WTC11 (cell line): ENCODE measurements around the gene ATAD3C. TPM values are rescaled to one million over a fixed set of nuclear protein-coding genes. Genes with fewer than 3 reads are reported as not detected.

Experiments
- ATAC-seq: fragments of 200-7000 bp; cut with Tn5 transposase; 2 replicates; pipeline ENCODE4 v1.10.0; 2021; ENCODE audit warnings: mild to moderate bottlenecking, moderate library complexity
- CTCF ChIA-PET: fragments of 300-600 bp; sonication (Branson Sonifier 250); formaldehyde crosslinking; loops from one replicate; lab custom pipeline; 2021; ENCODE audit warnings: antibody characterized with exemption; lab: Charles Lee
- POLR2A ChIA-PET: fragments of 350-600 bp; sonication (Branson Sonifier 250); formaldehyde crosslinking; loops from one replicate; lab custom pipeline; 2021; ENCODE audit warnings: antibody characterized with exemption; lab: Charles Lee
- DNase-seq: peaks from one replicate; pipeline ENCODE4 v3.0.0; 2021; ENCODE audit warnings: low spot score
- H3K27ac Mint-ChIP-seq: 2 replicates; pipeline ENCODE4 v1.8.0; 2021; ENCODE audit warnings: mixed read lengths
- H3K27me3 Mint-ChIP-seq: 2 replicates; pipeline ENCODE4 v1.8.0; 2021; ENCODE audit warnings: low read depth, mild to moderate bottlenecking, moderate library complexity, mixed read lengths
- H3K36me3 Mint-ChIP-seq: 2 replicates; pipeline ENCODE4 v1.8.0; 2021; ENCODE audit warnings: mixed read lengths
- H3K4me1 Mint-ChIP-seq: 2 replicates; pipeline ENCODE4 v1.8.0; 2022; ENCODE audit warnings: mixed read lengths
- H3K4me3 Mint-ChIP-seq: 2 replicates; pipeline ENCODE4 v1.8.0; 2021; ENCODE audit warnings: mild to moderate bottlenecking, moderate library complexity, mixed read lengths
- H3K9me3 Mint-ChIP-seq: 2 replicates; pipeline ENCODE4 v1.8.0; 2021; ENCODE audit warnings: mixed read lengths
- CBFB ChIP-seq: sonication (generic); formaldehyde crosslinking; IDR thresholded peaks from 2 replicates; pipeline ENCODE4 v1.8.1; 2022; ENCODE audit warnings: mild to moderate bottlenecking, low read depth, missing genetic modification reagents
- ESRRA ChIP-seq: sonication (generic); formaldehyde crosslinking; IDR thresholded peaks from 2 replicates; pipeline ENCODE4 v1.8.1; 2022; ENCODE audit warnings: mild to moderate bottlenecking, missing genetic modification reagents, borderline replicate concordance
- FOXP1 ChIP-seq: sonication (generic); formaldehyde crosslinking; IDR thresholded peaks from 2 replicates; pipeline ENCODE4 v1.8.0; 2022; ENCODE audit warnings: missing genetic modification reagents, mild to moderate bottlenecking, moderate library complexity, borderline replicate concordance
- NR1H2 ChIP-seq: sonication (generic); formaldehyde crosslinking; IDR thresholded peaks from 2 replicates; pipeline ENCODE4 v1.9.0; 2021; ENCODE audit warnings: mild to moderate bottlenecking, moderate library complexity, missing genetic modification reagents
- RELA ChIP-seq: sonication (generic); formaldehyde crosslinking; IDR thresholded peaks from 2 replicates; pipeline ENCODE4 v1.8.1; 2022; ENCODE audit warnings: missing genetic modification reagents, mild to moderate bottlenecking, borderline replicate concordance
- SOX15 ChIP-seq: fragments of 250-450 bp; sonication (Bioruptor Pico); IDR thresholded peaks from 2 replicates; pipeline ENCODE4 v1.9.0; 2021; ENCODE audit warnings: mild to moderate bottlenecking
- ZBTB21 ChIP-seq: sonication (generic); formaldehyde crosslinking; IDR thresholded peaks from 2 replicates; pipeline ENCODE4 v1.8.1; 2023; ENCODE audit warnings: mild to moderate bottlenecking, missing genetic modification reagents, borderline replicate concordance
- ZNF219 ChIP-seq: sonication (generic); formaldehyde crosslinking; IDR thresholded peaks from 2 replicates; pipeline ENCODE4 v1.8.0; 2023; ENCODE audit warnings: missing genetic modification reagents, mild to moderate bottlenecking, borderline replicate concordance
- ZNF423 ChIP-seq: fragments of 250-450 bp; sonication (Bioruptor Pico); IDR thresholded peaks from 2 replicates; pipeline ENCODE4 v2.1.2; 2022; ENCODE audit warnings: mild to moderate bottlenecking, moderate library complexity
- total RNA-seq: library from RNA; stranded (reverse); gene quantifications from 3 replicates; pipeline ENCODE4 v1.2.3, GENCODE V29; 2021
- TF ChIP-seq, protein P1 (sequence below): fragments of 250-450 bp; sonication (Bioruptor Pico); IDR thresholded peaks from 2 replicates; pipeline ENCODE4 v2.1.2; 2022; ENCODE audit warnings: mild to moderate bottlenecking, moderate library complexity
- TF ChIP-seq, protein P2 (sequence below): sonication (generic); formaldehyde crosslinking; IDR thresholded peaks from 2 replicates; pipeline ENCODE4 v1.8.0; 2023; ENCODE audit warnings: missing genetic modification reagents
- TF ChIP-seq, protein P3 (sequence below): fragments of 250-450 bp; sonication (Bioruptor Pico); IDR thresholded peaks from 2 replicates; pipeline ENCODE4 v1.9.0; 2021; ENCODE audit warnings: mild to moderate bottlenecking
- TF ChIP-seq, protein P4 (sequence below): sonication (generic); formaldehyde crosslinking; IDR thresholded peaks from 2 replicates; pipeline ENCODE4 v1.8.1; 2023; ENCODE audit warnings: mild to moderate bottlenecking, missing genetic modification reagents

ATAD3C gene
- total RNA-seq, 1 experiment from 2014 or later: 0.61 TPM

DNA sequence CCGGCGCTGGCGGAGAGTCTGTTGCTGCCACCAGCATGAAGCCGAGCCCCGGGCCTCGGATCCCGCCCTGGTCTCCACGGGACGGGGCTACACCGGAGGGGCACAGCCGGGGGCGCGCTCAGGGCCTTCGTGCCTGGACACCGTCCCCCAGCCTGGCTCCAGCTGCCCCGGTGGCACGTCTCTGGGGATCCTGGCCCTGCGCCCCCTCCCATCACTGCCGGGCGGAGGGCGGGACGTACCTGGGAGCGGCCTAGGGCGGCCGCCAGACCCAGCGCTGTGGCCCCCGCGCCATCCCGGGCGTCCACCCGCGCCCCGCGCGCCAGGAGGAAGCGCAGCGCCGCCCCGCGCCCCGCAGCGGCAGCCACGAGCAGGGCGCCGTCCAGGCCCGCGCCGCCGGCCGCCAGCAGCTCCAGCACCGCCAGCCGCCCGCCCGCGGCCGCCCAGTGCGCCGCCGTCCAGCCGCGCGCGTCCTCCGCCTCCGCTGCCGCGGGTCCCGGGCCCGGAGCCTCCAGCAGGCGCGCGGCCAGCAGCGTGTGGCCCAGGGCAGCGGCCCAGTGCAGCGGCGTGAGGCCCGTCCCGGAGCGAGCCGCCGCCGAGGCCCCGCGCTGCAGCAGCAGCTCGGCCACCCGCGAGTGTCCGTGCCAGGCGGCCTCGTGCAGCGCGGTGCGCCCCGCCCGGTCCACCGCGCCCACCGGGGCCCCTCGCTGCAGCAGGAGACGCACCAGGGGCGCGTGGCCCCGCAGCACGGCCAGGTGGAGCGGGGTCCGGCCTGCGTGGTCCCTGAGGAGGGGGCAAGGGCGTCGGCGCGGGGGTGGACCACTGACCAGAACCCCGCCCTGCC lies 29.5 kb upstream of the ATAD3C start (continued):
- TF ChIP-seq, protein P1, sequence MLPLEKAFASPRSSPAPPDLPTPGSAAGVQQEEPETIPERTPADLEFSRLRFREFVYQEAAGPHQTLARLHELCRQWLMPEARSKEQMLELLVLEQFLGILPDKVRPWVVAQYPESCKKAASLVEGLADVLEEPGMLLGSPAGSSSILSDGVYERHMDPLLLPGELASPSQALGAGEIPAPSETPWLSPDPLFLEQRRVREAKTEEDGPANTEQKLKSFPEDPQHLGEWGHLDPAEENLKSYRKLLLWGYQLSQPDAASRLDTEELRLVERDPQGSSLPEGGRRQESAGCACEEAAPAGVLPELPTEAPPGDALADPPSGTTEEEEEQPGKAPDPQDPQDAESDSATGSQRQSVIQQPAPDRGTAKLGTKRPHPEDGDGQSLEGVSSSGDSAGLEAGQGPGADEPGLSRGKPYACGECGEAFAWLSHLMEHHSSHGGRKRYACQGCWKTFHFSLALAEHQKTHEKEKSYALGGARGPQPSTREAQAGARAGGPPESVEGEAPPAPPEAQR (CRISPR knock-in tag): no peak
- TF ChIP-seq RELA (no peak), FOXP1 (CRISPR knock-in tag) (no peak), SOX15 (CRISPR knock-in tag) (no peak), ZNF219 (no peak), NR1H2 (no peak)
- TF ChIP-seq, protein P2, sequence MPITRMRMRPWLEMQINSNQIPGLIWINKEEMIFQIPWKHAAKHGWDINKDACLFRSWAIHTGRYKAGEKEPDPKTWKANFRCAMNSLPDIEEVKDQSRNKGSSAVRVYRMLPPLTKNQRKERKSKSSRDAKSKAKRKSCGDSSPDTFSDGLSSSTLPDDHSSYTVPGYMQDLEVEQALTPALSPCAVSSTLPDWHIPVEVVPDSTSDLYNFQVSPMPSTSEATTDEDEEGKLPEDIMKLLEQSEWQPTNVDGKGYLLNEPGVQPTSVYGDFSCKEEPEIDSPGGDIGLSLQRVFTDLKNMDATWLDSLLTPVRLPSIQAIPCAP: no peak

DNA sequence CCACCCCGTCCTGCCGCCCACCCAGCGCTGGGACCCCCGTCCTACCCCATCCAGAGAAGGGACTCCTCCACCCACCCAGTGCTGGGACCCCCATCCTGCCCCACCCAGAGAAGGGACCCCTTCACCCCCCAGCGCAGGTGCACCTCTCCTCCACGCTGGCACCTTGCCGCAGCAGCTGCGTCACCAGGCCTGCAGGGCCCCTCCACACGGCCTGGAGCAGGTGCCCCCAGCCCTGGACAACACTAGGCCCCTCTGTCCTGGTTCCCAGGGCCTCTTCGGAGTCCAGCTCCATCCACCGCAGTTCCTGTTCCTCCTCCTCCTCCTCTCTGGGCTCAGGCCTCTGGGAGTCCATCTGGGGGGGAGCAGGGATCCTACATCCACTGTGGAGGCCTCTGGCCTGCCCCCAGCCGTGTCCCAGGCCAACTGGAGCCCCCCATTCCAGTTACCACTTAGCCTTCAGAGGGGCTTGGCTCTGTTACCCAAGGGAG lies 28.8 kb upstream of the ATAD3C start:
- CTCF ChIA-PET: interaction anchor here (0.6 to 1.6 kb wide), 4 partner anchors 10 to 18 kb away, joined by 3 to 6 read pairs (median 4); no protein-coding TSS in a partner anchor
- no peak for TF ChIP-seq ESRRA (CRISPR knock-in tag)
- TF ChIP-seq, protein P3, sequence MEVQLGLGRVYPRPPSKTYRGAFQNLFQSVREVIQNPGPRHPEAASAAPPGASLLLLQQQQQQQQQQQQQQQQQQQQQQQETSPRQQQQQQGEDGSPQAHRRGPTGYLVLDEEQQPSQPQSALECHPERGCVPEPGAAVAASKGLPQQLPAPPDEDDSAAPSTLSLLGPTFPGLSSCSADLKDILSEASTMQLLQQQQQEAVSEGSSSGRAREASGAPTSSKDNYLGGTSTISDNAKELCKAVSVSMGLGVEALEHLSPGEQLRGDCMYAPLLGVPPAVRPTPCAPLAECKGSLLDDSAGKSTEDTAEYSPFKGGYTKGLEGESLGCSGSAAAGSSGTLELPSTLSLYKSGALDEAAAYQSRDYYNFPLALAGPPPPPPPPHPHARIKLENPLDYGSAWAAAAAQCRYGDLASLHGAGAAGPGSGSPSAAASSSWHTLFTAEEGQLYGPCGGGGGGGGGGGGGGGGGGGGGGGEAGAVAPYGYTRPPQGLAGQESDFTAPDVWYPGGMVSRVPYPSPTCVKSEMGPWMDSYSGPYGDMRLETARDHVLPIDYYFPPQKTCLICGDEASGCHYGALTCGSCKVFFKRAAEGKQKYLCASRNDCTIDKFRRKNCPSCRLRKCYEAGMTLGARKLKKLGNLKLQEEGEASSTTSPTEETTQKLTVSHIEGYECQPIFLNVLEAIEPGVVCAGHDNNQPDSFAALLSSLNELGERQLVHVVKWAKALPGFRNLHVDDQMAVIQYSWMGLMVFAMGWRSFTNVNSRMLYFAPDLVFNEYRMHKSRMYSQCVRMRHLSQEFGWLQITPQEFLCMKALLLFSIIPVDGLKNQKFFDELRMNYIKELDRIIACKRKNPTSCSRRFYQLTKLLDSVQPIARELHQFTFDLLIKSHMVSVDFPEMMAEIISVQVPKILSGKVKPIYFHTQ (CRISPR knock-in tag): no peak
- no peak for TF ChIP-seq CBFB (CRISPR knock-in tag)
- TF ChIP-seq, protein P4, sequence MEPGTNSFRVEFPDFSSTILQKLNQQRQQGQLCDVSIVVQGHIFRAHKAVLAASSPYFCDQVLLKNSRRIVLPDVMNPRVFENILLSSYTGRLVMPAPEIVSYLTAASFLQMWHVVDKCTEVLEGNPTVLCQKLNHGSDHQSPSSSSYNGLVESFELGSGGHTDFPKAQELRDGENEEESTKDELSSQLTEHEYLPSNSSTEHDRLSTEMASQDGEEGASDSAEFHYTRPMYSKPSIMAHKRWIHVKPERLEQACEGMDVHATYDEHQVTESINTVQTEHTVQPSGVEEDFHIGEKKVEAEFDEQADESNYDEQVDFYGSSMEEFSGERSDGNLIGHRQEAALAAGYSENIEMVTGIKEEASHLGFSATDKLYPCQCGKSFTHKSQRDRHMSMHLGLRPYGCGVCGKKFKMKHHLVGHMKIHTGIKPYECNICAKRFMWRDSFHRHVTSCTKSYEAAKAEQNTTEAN: no peak
- TF ChIP-seq, all 79 proteins: peak for 0
- H3K36me3 Mint-ChIP-seq: no peaks in the 10 kb centered on the region
- H3K4me3 Mint-ChIP-seq: peak overlapping the region; percentile 34
- POLR2A ChIA-PET: interaction anchor here (1.5 kb wide), 1 partner anchor 10 kb away, joined by 5 read pairs; no protein-coding TSS in a partner anchor
- H3K27me3 Mint-ChIP-seq: peaks cover 2% of the 10 kb centered on the region; the same call in 1 of the 2 replicates
- no peaks in the 10 kb centered on the region for H3K9me3 Mint-ChIP-seq
- ATAC-seq: no peak
- DNase-seq: no peak
- H3K27ac Mint-ChIP-seq: no peak overlapping the region
- peaks cover 36% of the 10 kb centered on the region for H3K4me1 Mint-ChIP-seq

DNA sequence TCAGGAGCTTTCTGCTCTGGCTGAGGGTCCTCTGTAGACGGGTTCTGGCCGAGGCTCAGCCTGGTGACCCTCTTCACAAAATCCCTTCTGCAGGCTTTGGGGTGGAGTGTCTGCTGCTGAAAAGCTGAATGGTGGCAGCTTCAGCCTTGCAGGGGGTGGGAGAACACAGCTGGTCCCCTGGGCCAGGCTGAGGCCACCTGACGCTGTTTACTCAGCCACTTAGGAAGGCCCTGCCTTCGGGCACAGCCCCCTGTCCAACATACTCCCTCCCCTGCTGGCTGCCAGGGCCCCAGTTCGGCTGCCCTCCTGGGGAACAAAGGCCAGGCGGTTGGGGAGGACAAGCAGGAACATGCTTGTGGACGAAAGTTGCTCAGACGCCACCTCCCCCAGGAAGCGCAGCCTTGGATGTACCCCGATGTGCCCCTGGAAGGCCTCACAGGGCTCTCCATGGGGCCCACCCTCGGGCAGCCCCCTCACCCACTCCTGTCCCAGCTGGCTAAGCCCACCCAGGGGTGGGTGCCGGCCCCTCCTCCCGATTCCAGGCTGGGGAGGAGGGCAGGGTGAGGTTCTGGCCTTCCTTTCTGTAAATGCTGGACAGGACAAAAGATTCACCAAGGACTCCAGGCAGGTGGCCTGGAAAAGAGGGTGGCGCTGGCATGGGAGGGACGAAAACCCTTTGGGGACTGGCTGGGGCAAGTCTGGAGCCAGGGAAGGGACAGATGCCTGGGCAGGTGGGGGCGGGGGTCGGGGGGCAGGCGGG lies 28.2 kb upstream of the ATAD3C start, which contains the start of gene ANKRD65:
ANKRD65 (minus strand) TSS at position 130 of the 760 bp plus-strand sequence. CDS start 271 bp downstream, outside the sequence.
- peak; percentile 15 for DNase-seq
- POLR2A ChIA-PET: no interaction called here
- TF ChIP-seq ZBTB21: no peak
- peak; percentile 49 for TF ChIP-seq ZNF423
- H3K36me3 Mint-ChIP-seq: no peaks in the 10 kb centered on the region
- CTCF ChIA-PET: interaction anchor here (1.1 to 1.6 kb wide), 3 partner anchors 12 to 19 kb away, joined by 4 to 6 read pairs (median 5); no protein-coding TSS in a partner anchor
- peaks cover 2% of the 10 kb centered on the region; the same call in 1 of the 2 replicates for H3K27me3 Mint-ChIP-seq
- H3K4me1 Mint-ChIP-seq: peaks cover 39% of the 10 kb centered on the region
- peak within 1 kb of the TSS; percentile 34 for H3K4me3 Mint-ChIP-seq
- no peak for ATAC-seq
- H3K27ac Mint-ChIP-seq: no peak within 1 kb of the TSS
- H3K9me3 Mint-ChIP-seq: no peaks in the 10 kb centered on the region
